Measurements from ENCODE around the gene TSACC.

TSACC gene

GRCh38 chr1:156391701-156392100 lies 53.4 kb downstream of the TSACC start:
- Histone ChIP-seq H3K27ac (no peak overlapping the region), H3K4me2 (ENCODE audit: low read length) (no peak overlapping the region), H2AFZ (no peak overlapping the region), H3K79me2 (no peaks in the 10 kb centered on the region), H3K9ac (no peak overlapping the region), H3K36me3 (ENCODE audit: control insufficient read depth, insufficient read depth, low read length) (no peaks in the 10 kb centered on the region), H3K4me3 (ENCODE audit: low read depth, low read length) (no peak overlapping the region), H3K4me1 (no peaks in the 10 kb centered on the region), H3K9me3 (ENCODE audit: control insufficient read depth, low read length) (no peaks in the 10 kb centered on the region), H3K27me3 (ENCODE audit: control insufficient read depth, insufficient read depth, low read length) (no peaks in the 10 kb centered on the region)
- TF ChIP-seq CTCF (IDR thresholded peaks at IDR 0.05): no peak

DNA sequence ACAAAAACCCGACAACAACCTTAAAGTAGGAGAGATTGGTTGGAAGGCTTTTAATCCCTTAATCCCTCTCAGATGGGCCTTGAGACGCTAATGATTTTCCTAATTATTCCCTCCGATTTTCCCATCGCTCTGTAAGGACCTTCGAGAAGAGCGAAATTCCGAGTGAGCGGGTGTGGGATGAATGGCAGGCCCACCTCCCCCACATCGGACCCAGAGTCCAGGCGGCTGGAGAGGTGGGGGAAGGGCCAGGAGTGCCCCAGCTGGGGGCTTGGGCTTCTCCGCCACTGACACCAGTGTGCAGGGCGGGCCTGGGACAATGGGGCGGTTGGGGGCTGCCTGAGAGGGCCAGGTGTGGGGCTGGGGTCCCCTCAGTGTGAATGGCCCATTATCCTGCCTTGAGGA lies 54.1 kb downstream of the TSACC start:
- Histone ChIP-seq H2AFZ (no peak overlapping the region), H3K4me2 (ENCODE audit: low read length) (no peak overlapping the region), H3K9ac (no peak overlapping the region), H3K79me2 (no peaks in the 10 kb centered on the region), H3K27me3 (ENCODE audit: control insufficient read depth, insufficient read depth, low read length) (no peaks in the 10 kb centered on the region), H3K36me3 (ENCODE audit: control insufficient read depth, insufficient read depth, low read length) (no peaks in the 10 kb centered on the region), H3K4me3 (ENCODE audit: low read depth, low read length) (no peak overlapping the region), H3K9me3 (ENCODE audit: control insufficient read depth, low read length) (no peaks in the 10 kb centered on the region), H3K27ac (no peak overlapping the region), H3K4me1 (no peaks in the 10 kb centered on the region)
- TF ChIP-seq CTCF (IDR thresholded peaks at IDR 0.05): no peak

- no peaks in the 10 kb centered on the region for H3K79me2 ChIP-seq
- H3K9me3 ChIP-seq (ENCODE audit: control insufficient read depth, low read length): no peaks in the 10 kb centered on the region
- H2AFZ ChIP-seq: no peak overlapping the region
- H3K9ac ChIP-seq: no peak overlapping the region
- H3K27me3 ChIP-seq (ENCODE audit: control insufficient read depth, insufficient read depth, low read length): no peaks in the 10 kb centered on the region
- no peak overlapping the region for H3K27ac ChIP-seq
- H3K4me1 ChIP-seq: no peaks in the 10 kb centered on the region
- no peak overlapping the region for H3K4me2 ChIP-seq (ENCODE audit: low read length)
- no peak overlapping the region for H3K4me3 ChIP-seq (ENCODE audit: low read depth, low read length)
- TF ChIP-seq CTCF (IDR thresholded peaks at IDR 0.05): no peak
- H3K36me3 ChIP-seq (ENCODE audit: control insufficient read depth, insufficient read depth, low read length): no peaks in the 10 kb centered on the region
Observed at GRCh38 chr1:156393095-156393494, 54.8 kb downstream of the TSACC start.

DNA sequence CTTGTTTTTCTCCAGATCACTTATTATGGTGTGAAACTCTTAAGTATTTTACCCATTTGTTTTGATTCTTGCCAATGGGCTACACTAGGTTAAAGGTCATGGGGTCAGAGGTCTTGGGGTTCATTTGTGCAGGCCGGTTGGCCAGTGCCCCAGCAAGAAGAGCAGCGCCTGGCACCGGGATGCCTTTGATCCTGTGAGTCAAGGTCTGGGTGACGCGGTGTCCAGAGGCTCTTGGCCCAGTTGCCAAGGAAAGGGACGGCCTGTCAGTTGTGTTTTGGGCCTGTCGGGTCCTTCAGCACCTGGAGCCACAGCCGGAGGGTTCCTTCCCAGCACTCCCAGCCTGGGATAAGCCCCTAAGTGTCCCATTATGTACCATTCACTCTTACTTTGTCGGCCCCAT lies 55.8 kb downstream of the TSACC start:
- TF ChIP-seq CTCF (IDR thresholded peaks at IDR 0.05): no peak
- Histone ChIP-seq H3K79me2 (no peaks in the 10 kb centered on the region), H3K27ac (no peak overlapping the region), H3K36me3 (ENCODE audit: control insufficient read depth, insufficient read depth, low read length) (no peaks in the 10 kb centered on the region), H3K4me2 (ENCODE audit: low read length) (no peak overlapping the region), H3K9ac (no peak overlapping the region), H3K9me3 (ENCODE audit: control insufficient read depth, low read length) (no peaks in the 10 kb centered on the region), H3K27me3 (ENCODE audit: control insufficient read depth, insufficient read depth, low read length) (no peaks in the 10 kb centered on the region), H3K4me1 (no peaks in the 10 kb centered on the region), H2AFZ (no peak overlapping the region), H3K4me3 (ENCODE audit: low read depth, low read length) (no peak overlapping the region)

GRCh38 chr1:156394835-156395461 lies 56.6 kb downstream of the TSACC start:
- Histone ChIP-seq H3K9me3 (ENCODE audit: control insufficient read depth, low read length) (no peaks in the 10 kb centered on the region), H3K27me3 (ENCODE audit: control insufficient read depth, insufficient read depth, low read length) (no peaks in the 10 kb centered on the region), H2AFZ (no peak overlapping the region)

More at GRCh38 chr1:156394835-156395461, 56.6 kb downstream of the TSACC start:
- TF ChIP-seq CTCF (IDR thresholded peaks at IDR 0.05): no peak
- Histone ChIP-seq H3K4me2 (ENCODE audit: low read length) (no peak overlapping the region), H3K9ac (no peak overlapping the region), H3K27ac (no peak overlapping the region), H3K79me2 (no peaks in the 10 kb centered on the region), H3K4me1 (no peaks in the 10 kb centered on the region), H3K4me3 (ENCODE audit: low read depth, low read length) (no peak overlapping the region), H3K36me3 (ENCODE audit: control insufficient read depth, insufficient read depth, low read length) (no peaks in the 10 kb centered on the region)

Measured in parathyroid adenoma (tissue), 2 donors.